ENCODE measurements around the gene FBXO40.
A peak's percentile ranks its signal among the peaks of the same experiment; 100 is the strongest.

FBXO40 gene

GRCh38 chr3:121649645-121650044 is 56.5 kb downstream of the FBXO40 start:
- TF ChIP-seq CTCF (IDR thresholded peaks at IDR 0.05; ENCODE audit: low read depth, low read length), result no peak
- no peak overlapping the region for H3K4me3 ChIP-seq (replicated peaks in 1 of 2; ENCODE audit: low read depth in 2 of 2, low read length in 2 of 2)
- peak; percentile 9 to 59 for DNase-seq (ENCODE audit: low read depth in 2 of 2)

DNA sequence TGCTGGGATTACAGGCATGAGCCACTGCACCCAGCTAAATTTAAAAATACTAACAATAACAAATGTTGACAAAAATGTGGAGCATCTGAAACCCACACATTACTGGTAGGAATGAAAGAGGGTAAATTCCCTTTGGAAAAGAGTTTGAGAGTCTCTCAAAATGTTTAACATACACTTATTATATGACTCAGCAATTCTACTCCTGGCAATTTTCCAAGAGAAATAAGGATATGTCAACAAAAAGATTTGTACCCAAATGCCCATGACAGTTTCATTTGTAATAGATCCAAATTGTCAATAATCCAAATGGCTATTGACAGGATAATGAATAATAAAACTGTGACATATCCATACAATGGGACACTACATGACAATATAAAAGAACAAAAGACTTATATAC is 58.5 kb downstream of the FBXO40 start:
- DNase-seq (ENCODE audit: low read depth in 2 of 2), result peak; percentile 22 to 43
- no peak for TF ChIP-seq CTCF (IDR thresholded peaks at IDR 0.05; ENCODE audit: low read depth, low read length)
- no peak overlapping the region for H3K4me3 ChIP-seq (replicated peaks in 1 of 2; ENCODE audit: low read depth in 2 of 2, low read length in 2 of 2)

DNA sequence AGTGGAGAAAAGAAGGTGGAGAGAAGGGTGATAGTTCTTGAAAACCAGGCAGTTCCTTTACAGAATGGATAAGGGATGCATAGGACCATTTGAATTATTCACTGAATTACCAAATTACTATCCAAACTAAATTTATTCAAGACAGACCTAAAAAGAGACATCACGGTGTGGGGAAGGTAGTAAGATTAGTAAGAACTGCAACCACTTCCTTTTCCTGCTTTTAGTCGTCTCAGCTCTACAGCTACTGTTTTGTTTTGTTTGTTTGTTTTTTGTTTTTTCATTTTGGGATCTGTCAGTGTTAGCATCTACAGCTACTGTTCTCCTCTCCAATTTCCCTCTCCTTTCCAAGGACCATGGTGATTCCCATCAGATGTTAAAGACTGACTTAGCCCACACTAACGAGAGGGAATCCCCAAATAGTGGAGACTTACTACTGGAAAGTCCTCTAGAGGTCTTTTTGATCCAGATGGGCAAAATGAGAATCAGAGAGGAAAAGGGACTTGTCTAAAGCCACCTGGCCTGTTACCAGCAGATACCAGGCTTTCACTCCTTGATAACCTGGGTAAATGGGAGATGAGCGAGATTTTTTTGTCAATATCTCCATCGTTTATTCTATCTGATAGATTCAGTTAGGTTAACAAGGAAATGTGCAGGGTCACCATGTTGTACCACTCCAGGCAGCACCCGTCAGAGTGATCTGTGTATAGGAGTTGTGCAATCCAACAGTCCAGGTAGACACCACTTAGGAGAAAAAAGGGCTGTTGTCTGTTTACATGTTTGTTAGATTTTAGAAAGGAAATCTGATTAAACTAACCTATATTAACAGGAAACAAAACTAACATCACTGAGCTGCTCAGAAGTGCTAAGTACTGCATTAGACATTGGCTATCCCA is 61.6 kb downstream of the FBXO40 start:
- DNase-seq (ENCODE audit: low read depth in 2 of 2), result no peak
- H3K4me3 ChIP-seq (replicated peaks in 1 of 2; ENCODE audit: low read depth in 2 of 2, low read length in 2 of 2), result no peak overlapping the region
- TF ChIP-seq CTCF (IDR thresholded peaks at IDR 0.05; ENCODE audit: low read depth, low read length), result no peak

DNA sequence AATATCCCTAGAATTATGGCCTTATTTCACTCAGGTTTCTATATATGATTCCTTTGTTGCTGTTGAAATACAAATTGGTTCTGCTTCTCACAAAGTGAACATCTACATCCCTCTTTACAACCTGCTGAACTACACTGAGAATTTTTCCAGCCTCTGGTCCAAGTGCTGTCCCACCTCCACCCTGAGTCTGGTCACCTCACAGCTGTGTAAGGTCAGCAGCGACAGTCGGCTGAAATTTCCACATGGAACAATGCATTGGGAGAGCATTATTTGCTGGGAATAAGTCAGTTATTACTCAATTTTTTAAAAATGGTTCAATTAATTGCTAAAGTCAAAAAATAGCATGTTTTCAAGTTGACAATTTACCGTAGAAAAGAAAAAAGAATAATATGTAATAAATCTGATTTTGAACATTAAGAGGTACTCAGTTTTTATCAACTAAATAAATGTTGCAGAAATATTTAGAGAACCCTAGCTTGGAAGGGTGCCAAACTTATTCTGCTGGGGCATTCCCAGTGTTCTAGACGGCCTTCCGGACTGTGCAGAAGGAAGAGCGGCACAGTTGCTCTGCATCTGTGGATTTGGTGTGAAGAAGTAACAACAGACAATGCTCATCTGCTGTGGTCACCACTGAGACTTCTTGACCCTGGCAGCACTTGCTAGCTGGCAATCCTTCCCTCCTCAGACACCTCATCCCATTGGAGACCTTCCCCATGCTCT is 65.7 kb downstream of the FBXO40 start:
- no peak overlapping the region for H3K4me3 ChIP-seq (replicated peaks in 1 of 2; ENCODE audit: low read depth in 2 of 2, low read length in 2 of 2)
- no peak for TF ChIP-seq CTCF (IDR thresholded peaks at IDR 0.05; ENCODE audit: low read depth, low read length)

GRCh38 chr3:121659586-121659985 is 66.4 kb downstream of the FBXO40 start:
- H3K4me3 ChIP-seq (replicated peaks in 1 of 2; ENCODE audit: low read depth in 2 of 2, low read length in 2 of 2), result no peak overlapping the region

More for the DNA sequence above, 65.7 kb downstream of the FBXO40 start:
- no peak for DNase-seq (ENCODE audit: low read depth in 2 of 2)

More at GRCh38 chr3:121659586-121659985, 66.4 kb downstream of the FBXO40 start:
- no peak for TF ChIP-seq CTCF (IDR thresholded peaks at IDR 0.05; ENCODE audit: low read depth, low read length)
- DNase-seq (ENCODE audit: low read depth in 2 of 2), result peak in 1 of 2 donors; percentile 18
